COR-L47 (cell line): ENCODE measurements around the gene ACAP1.

ENCODE experiments used
- DNase-seq: peaks from one replicate; lab custom pipeline; 2025; lab: John Stamatoyannopoulos, UW

ACAP1 gene

GRCh38 chr17:7389924-7390910 is 53.9 kb downstream of the ACAP1 start:
- no peak for DNase-seq

DNA sequence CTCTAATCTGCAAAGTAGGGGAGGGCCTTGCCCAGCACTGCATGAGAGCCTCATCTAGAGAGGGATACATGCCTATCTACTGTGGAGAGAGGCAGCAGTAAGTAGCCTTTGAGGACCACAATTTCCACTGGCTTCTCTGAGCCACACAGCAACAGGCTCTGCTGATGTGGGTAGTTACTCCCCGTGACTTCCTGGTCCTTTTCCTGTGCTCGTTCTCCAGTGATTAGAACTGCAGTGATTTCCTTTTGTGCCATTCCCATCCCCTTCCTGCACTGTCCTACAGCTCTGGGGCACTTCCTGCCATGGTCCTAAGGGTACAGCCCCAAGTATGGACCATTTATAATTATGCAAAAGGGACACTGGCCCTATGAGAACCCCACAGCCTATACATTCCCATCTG is 55.0 kb downstream of the ACAP1 start:
- DNase-seq: no peak

GRCh38 chr17:7392696-7393612 is 56.6 kb downstream of the ACAP1 start:
- no peak for DNase-seq

DNA sequence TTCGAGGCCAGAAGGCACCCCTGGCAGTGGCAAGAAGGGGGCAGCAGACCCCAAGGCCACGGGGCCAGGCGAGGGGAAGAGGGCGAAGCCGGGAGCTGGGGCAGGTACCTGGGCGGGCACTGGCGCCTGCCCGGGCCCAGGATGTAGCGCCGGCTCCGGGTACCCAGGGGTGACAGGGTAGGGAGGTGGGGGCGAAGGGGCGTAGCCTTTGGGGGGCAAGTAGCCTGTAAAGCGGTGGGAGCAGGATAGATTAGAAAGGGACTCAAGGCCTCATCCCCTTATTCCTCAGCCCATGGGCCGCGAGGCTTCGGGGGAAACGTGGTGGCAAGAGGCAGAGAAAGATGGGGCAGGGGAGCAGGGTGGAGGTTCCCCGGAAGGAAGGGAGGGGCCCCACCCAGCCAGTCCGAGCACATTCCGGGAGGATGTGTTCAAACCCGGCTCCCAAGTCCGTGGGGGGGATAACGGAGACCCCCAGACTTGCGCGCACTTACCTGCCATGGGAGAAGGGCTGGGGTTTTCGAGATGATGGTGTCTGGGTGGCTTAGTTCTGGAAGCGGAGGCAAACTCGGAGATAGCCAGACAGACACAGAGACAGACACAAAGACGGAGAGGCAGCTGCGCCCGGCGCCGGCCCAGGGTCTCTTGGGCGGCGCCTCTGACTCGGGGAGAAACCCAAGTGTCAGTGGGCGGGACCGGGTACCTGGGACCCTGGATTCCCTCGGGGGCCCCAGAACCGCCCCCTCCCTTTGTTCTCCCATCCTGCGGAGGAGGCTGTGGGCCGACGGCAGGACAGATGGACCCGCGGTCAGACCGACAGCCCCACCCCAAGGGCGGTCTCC is 57.5 kb downstream of the ACAP1 start:
- no peak for DNase-seq

DNA sequence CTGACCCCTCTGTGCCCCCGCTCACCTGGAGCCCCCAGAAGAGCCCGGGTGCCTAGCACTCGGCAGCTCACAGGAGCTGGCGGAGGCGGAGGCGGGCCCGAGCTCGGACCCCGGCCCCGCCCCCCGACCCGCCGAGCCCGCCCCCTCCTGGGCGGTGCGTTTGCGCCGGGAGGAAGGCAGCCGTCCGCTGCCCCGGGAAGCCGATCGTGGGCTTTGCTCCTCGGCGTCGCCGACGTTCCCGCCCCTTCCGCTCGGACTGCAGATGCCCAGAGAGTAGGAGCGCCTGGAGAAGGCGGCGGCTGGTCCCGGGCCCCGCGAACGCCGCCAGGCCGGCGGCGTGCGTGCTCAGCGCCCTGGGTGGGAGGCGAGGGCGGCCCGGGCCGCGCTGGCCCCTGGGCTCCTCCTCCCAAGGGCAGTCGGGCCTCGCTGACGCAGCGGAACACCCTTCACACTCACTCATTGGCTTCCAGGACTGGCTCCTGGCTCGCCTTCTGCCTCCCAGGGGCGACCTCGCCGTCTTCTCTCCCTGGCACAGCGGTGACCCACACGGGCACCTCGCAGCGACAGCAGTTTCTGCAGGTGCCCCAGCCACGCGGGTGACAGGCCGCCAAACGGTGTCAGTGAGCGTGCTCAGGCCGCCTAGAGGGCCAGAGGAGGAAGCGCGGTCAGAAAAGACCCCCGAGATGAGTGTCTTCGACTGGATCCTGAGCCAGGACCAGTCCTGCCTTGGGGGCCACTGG is 58.3 kb downstream of the ACAP1 start, which contains the start of gene PLSCR3:
Gene PLSCR3 (minus strand): TSS at position 74 of the 740 bp plus-strand sequence. CDS start 415 bp downstream, outside the sequence.
- peak; percentile 42 for DNase-seq

GRCh38 chr17:7396147-7396546 is 59.8 kb downstream of the ACAP1 start:
- DNase-seq: no peak

- no peak for DNase-seq
Observed at GRCh38 chr17:7398612-7399011, 62.3 kb downstream of the ACAP1 start.
